ENCODE data around the gene CASZ1. TPM values are rescaled to one million over a fixed set of nuclear protein-coding genes. Genes with fewer than 3 reads are reported as not detected.

CASZ1 gene
- total RNA-seq, 2 donors from 2014 or later: 90.9 to 96.9 TPM

DNA sequence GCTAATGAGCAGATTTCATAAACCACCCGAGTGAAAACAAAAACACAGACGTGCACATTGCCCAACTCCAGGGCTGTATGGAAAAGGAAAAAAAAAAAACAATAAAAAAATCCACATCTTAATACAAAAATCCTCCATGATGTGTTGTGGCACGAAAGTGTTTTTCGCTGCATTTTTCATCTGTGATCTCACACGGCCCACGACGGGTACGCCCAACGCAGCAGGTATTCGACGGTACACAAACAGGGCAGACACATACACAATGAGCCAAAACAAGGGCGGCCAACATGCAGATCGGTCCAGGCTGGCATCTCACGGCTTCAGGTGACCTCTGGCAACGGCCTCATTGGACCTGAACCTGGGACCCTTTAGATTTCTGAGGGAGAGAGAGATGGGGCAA lies 31.1 kb downstream of the CASZ1 start:
- intact Hi-C loops (cut with DNase I): no loop called here

DNA sequence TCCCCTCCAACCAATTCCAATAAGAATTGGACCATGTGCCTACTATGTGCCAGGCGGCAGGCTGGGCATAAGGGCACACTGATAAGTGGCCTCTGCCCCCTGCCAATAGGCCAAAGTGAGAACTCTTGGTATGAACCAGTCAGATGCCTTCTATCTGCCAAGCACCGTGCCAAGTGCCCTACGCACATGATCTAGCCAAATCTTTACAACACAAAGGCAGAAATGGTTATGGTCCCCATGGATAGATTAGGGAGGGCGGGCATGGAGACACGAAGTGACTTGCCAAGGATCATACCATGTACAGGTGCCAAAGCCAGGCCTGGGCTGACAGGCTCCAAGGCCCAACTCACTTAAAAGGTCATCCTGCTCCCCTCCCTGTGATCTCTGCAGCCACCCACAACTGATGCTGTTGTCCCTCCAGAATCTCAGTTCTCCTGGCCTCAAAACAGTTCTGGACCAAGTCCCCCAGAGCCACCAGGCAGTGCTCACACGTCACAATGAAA lies 32.1 kb downstream of the CASZ1 start:
- no peaks in the 10 kb centered on the region for H3K9me3 ChIP-seq
- peak overlapping the region; percentile 58 to 72 for H3K27ac ChIP-seq
- TF ChIP-seq POLR2AphosphoS5 (IDR thresholded peaks at IDR 0.05): no peak
- TF ChIP-seq, protein P1, sequence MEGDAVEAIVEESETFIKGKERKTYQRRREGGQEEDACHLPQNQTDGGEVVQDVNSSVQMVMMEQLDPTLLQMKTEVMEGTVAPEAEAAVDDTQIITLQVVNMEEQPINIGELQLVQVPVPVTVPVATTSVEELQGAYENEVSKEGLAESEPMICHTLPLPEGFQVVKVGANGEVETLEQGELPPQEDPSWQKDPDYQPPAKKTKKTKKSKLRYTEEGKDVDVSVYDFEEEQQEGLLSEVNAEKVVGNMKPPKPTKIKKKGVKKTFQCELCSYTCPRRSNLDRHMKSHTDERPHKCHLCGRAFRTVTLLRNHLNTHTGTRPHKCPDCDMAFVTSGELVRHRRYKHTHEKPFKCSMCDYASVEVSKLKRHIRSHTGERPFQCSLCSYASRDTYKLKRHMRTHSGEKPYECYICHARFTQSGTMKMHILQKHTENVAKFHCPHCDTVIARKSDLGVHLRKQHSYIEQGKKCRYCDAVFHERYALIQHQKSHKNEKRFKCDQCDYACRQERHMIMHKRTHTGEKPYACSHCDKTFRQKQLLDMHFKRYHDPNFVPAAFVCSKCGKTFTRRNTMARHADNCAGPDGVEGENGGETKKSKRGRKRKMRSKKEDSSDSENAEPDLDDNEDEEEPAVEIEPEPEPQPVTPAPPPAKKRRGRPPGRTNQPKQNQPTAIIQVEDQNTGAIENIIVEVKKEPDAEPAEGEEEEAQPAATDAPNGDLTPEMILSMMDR (IDR thresholded peaks at IDR 0.05): no peak
- TF ChIP-seq POLR2A (IDR thresholded peaks at IDR 0.05): no peak
- DNase-seq (ENCODE audit: low spot score): no peak
- WGBS: 77% methylated on average over 5 of the region's 6 CpGs
- intact Hi-C loops (cut with DNase I): no loop called here
- H3K27me3 ChIP-seq (replicated peaks; ENCODE audit: insufficient read depth): no peaks in the 10 kb centered on the region
- no peaks in the 10 kb centered on the region for H3K36me3 ChIP-seq
- H3K4me3 ChIP-seq: no peak overlapping the region
- peaks cover 47% of the 10 kb centered on the region for H3K4me1 ChIP-seq (replicated peaks)

More for the DNA sequence above, 31.1 kb downstream of the CASZ1 start:
- peak overlapping the region; percentile 58 to 72 for H3K27ac ChIP-seq
- no peaks in the 10 kb centered on the region for H3K9me3 ChIP-seq
- no peaks in the 10 kb centered on the region for H3K36me3 ChIP-seq
- no peaks in the 10 kb centered on the region for H3K27me3 ChIP-seq (replicated peaks; ENCODE audit: insufficient read depth)
- peak; percentile 48 for DNase-seq (ENCODE audit: low spot score)
- TF ChIP-seq, protein P1 (IDR thresholded peaks at IDR 0.05): no peak
- no peak for TF ChIP-seq POLR2AphosphoS5 (IDR thresholded peaks at IDR 0.05)
- TF ChIP-seq POLR2A (IDR thresholded peaks at IDR 0.05): no peak
- WGBS: 61% methylated on average over 15 of the region's 15 CpGs
- H3K4me3 ChIP-seq: no peak overlapping the region
- H3K4me1 ChIP-seq (replicated peaks): peaks cover 47% of the 10 kb centered on the region

DNA sequence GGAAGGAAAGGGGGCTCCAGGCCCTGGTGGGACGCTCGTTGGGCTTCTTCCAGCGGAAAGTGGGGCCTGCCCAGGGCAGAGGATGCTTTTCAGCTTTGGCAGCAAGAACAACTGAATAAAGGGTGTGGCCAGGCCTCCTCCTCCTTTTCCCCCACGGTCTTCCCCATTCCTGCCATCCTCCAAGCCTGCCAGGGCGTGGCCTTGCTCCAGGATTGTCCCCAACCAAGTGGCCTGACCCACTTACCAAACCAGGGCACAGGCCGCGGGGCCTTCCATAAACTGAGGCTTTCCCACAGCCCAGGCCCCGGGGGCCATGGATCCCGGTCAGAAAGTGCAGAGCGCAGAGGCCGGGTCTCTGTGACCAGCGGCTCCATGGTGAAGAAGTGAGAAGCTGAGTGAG lies 33.6 kb downstream of the CASZ1 start:
- no peaks in the 10 kb centered on the region for H3K27me3 ChIP-seq (replicated peaks; ENCODE audit: insufficient read depth)
- H3K36me3 ChIP-seq: no peaks in the 10 kb centered on the region
- TF ChIP-seq POLR2A (IDR thresholded peaks at IDR 0.05) (no peak), POLR2AphosphoS5 (IDR thresholded peaks at IDR 0.05) (no peak)
- TF ChIP-seq, protein P1 (IDR thresholded peaks at IDR 0.05): no peak
- 84% methylated on average over 12 of the region's 12 CpGs for WGBS
- H3K27ac ChIP-seq: peak overlapping the region in 1 of 2 donors; percentile 24
- no peaks in the 10 kb centered on the region for H3K9me3 ChIP-seq
- intact Hi-C loops (cut with DNase I): no loop called here
- peaks cover 47% of the 10 kb centered on the region for H3K4me1 ChIP-seq (replicated peaks)
- DNase-seq (ENCODE audit: low spot score): no peak
- no peak overlapping the region for H3K4me3 ChIP-seq

DNA sequence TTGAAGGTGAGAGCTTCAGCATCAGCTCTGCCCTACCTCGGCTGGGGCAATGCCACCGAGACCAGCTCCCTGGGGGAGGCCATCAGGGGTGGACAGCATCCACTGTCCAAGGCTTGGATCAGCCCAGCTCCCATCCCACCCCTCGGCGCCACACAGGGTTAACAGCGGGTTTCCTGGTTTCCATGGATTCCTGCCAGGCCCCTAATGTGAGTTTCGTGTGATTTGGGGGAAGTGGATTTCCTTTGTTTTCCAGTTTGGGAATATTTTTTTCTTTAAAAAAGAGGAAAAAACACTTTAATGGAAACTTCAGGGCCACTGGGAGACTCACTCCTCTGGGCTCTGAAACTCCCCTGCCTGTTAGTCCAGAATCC lies 34.3 kb downstream of the CASZ1 start:
- no peak for DNase-seq (ENCODE audit: low spot score)

More for the DNA sequence above, 34.3 kb downstream of the CASZ1 start:
- H3K27me3 ChIP-seq (replicated peaks; ENCODE audit: insufficient read depth): no peaks in the 10 kb centered on the region
- H3K27ac ChIP-seq: peak overlapping the region; percentile 24 to 34
- H3K4me3 ChIP-seq: no peak overlapping the region
- intact Hi-C loops (cut with DNase I): no loop called here
- H3K4me1 ChIP-seq (replicated peaks): peaks cover 54% of the 10 kb centered on the region
- no peaks in the 10 kb centered on the region for H3K9me3 ChIP-seq
- no peaks in the 10 kb centered on the region for H3K36me3 ChIP-seq
- 41% methylated on average over 6 of the region's 6 CpGs for WGBS
- TF ChIP-seq, protein P1 (IDR thresholded peaks at IDR 0.05): no peak
- TF ChIP-seq POLR2A (IDR thresholded peaks at IDR 0.05) (no peak), POLR2AphosphoS5 (IDR thresholded peaks at IDR 0.05) (no peak)
